LHCN-M2 (cell line): ENCODE results near the gene TFE3. TPM values are rescaled to one million over a fixed set of nuclear protein-coding genes. Genes with fewer than 3 reads are reported as not detected.
"Not testable (repeated sequence)": the region's sequence is repeated elsewhere in the genome, so short reads cannot be mapped to it uniquely, and the experiment has no call there.

Experiments
- DNase-seq: peaks from one replicate; pipeline ENCODE4 v3.0.0-alpha.2; 2012; ENCODE audit warnings: low read depth
- total RNA-seq: library from RNA; depleted of rRNA; stranded (reverse); fragments of >200 nt; gene quantifications from 2 replicates; pipeline ENCODE4 v1.2.3, GENCODE V29; 2014; rRNA removed

The TFE3 gene
- total RNA-seq, 1 experiment from 2014 or later: 61.5 TPM

DNA sequence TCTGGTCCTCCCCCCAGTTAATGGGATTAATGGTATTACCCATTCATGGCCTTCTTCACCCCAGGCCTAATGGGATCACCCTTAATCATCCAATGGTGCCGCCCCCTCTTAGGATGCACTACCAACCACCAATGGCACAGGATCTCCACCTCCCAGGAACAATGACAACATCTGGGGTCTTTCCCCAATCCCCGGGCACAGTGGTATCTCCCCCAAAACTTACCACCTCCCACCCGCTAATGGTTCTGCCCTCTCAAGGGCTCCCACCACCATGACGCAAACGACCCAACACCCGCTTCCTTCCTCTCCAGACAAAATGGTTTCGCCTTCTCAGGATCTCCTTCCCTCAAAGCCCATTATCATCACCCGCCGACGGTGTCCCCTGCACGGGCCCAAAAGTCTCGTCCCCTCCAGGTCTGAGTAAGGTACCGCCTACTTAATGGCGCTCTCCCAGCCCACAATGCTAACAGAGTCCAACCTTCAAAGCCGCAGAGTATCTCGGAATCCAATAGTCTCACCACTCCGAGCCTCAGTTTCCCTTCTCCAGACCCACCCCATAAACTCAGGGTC is 41.6 kb downstream of the TFE3 start:
- peak; percentile 60 for DNase-seq

DNA sequence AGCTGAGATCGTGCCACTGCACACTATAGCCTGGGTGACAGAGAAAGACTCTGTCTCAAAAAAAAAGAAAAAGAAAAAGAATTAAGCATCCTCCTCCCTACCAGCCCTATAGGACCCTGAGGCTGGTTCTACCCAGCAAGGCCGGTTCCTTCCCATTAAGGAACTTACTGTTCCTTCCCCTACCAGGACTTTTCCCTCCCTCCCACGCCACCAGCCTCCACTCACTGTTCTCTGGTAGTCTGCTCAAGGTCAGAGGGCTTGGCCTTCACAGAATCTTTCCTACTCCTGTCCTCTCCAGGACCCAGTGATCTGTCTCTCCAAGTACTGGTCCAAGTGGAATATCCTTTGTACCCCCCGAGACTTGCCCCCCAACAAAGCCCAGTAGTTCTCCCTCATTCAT is 42.5 kb downstream of the TFE3 start:
- DNase-seq: no peak

DNA sequence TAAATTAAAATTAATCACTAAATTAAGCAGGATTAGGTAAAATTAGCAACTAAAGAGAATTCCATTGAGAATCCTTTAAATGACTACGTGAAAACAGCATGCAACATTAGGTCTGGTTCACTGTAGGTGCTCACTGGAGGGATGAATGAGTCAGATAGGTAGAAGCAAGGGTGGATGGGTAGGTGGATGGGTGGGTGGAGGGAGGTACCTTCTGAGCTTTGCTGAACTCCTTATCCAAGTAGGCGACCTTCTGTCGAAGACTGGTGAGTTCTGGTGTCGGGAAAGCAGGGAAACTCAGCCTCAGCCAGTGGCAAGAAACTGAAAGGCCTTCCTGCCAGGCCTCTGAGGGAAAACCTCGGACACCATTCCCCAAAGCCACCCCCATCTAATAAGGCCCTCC is 44.1 kb downstream of the TFE3 start:
- DNase-seq: no peak

DNA sequence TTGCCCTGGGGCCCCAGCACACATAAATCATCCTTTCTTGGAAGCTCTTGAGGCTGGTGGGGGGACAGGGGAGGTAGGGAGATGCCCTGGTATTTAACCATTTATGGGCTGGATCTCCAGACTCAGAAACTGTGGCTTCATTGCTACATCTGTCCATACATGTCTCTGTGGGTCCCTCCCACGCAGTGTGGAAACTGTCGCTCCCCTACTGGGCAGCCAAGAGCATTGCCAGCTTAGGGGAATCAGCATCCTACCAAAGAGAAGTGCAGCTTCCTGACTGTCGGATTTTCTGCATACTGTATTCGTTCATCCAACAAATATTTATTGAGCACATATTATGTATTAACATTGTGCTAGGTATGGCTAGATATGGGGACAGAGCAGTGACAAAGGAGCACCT is 44.8 kb downstream of the TFE3 start:
- DNase-seq: no peak

DNA sequence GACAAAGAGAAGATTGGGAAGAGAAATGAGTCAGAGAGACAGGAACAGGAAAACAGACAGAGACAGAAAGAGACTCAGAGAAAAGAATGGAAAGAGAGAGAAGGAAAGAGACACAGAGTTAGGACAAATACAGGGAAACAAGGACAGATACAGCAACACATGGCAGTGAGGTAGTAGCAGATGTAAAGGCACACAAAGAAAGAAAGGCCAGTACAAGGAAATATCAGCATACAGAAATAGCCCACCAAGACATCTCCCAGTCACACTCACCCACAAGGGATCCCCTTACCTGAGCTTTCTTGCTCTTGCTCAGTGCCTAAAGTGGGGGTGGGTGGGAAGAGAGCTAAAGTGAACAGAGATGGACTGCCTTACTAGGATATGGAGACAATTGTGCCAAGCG is 45.3 kb downstream of the TFE3 start:
- DNase-seq: no peak

DNA sequence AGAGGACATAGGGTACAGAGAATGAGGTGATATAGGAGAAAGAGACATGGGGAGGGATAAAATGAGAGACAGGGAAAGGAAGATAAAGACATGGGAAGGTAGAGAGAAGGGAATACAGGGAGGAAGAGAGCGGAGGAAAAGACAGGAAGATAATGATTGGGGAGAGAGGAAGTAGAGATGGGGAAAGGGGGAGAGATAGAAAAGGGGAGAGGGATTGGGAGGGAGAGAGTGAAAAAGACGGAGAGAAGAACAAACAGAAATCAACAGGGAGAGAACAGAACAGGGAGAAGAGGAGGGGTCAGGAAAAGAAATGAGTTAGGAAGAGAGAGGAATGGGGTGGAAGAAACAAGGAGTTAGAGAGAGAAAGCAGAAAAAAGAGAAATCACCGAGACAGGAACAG is 45.7 kb downstream of the TFE3 start:
- no peak for DNase-seq

DNA sequence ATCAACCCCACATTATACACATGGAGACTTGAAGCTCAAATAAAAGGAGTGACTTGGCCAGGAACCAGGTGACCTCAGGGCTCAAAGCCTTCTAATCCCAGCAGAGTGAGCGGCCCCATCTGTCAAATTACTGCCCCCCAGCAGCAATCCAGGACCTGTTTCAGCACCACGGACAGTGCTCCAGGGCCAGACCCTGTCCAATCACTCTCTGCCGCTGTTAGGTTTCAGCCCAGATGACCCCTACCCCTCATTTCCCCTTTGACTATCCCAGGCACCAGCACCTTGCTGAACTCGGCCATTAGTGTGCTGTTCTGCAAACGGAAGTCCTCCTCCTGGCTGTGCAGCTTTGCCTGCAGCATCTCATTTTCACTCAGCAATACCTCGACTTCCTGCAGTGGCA is 46.2 kb downstream of the TFE3 start:
- DNase-seq: no peak

DNA sequence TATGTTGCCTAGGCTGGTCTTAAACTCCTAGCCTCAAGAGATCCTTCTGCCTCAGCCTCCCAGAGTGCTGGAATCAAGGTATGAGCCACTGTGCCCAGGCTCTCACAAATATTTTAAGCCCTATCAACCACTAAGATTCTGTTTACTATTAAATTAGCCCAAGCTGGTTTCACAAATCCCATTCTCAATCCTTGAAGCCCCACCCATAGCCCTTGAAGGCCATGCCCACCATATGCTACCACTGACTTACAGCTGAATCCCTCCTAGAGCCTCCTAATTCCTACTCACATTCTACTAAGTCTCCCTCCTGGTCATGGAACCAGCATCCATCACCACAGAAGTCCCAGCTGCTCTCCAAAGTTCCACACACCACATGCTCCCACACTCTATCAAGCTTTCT is 50.8 kb downstream of the TFE3 start:
- no peak for DNase-seq

DNA sequence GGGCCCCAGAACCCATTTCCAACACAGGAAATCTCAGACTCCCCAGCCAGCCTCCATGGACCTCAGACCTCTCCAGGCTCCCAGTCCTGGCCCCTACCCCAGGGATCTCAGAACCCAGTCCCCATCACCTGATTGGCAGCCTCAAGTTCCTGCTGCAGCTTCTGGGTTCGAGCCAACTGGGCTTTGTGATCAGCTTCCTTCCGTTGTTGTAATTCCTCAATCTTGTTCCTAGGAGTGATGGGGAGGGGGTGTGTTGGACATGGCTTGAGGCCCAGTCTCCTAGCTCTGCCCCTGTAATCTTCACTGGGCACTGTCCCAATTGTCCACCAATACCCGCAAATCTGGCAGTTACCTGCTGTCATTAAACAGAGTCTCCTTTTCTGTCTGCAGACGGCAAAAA is 53.7 kb downstream of the TFE3 start:
- DNase-seq: no peak

DNA sequence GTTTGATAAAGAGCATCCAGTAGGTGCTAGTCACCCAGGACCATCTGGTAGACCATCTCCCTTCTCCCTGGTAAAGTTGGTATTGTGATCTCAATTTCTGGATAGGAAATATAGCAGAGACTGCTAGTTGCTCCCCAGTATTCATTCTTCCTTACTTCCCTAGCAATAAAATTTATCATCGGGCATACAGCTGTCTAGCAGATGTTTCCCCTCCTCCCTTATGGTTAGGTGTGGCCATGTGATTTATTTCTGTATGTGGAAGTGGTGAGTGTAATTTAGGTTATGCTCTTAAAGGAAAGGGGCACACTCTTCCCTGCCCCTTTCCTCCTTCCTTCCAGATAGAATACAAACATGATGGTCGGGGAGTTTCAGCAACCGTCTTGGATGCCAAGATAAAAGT is 59.3 kb downstream of the TFE3 start:
- no peak for DNase-seq

DNA sequence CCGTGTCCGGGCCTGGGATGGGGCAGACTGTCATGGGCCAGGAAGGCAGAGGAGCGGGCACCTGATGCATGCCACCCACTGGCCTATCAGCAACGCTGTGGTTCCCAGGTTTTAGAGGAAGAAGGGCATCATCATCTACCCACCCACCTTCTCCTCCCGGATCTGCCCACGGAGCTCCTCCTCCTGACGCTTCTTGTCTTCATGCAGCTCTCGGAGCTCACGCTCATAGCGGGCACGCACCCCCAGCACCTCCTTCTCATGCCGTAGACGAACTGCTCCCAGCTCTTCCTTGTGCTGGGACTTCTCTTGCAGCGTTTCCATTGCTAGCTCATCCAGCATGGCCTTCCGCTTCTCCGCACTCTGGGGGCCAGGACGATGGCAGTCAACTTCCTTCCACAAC is 60.1 kb downstream of the TFE3 start:
- no peak for DNase-seq

DNA sequence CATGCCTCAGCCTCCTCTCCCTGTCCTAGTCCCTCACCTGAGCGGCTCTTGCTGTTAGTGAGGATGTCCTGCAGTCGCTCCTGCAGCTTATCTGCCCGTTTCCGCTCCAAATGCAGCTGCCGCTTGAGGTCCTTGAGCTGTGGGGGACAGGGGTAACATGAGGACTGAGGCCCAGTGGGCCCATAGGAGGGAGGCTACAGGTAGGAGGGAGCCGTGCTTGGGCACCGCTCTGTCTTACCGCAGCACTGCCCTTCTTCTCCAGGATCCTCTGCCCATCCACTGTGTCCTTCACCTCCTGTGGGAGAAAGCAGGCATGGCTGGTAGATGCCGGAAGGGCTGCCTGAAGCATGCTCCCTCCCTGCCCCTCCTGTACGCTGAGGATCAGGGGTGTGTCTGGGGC is 62.0 kb downstream of the TFE3 start:
- no peak for DNase-seq

DNA sequence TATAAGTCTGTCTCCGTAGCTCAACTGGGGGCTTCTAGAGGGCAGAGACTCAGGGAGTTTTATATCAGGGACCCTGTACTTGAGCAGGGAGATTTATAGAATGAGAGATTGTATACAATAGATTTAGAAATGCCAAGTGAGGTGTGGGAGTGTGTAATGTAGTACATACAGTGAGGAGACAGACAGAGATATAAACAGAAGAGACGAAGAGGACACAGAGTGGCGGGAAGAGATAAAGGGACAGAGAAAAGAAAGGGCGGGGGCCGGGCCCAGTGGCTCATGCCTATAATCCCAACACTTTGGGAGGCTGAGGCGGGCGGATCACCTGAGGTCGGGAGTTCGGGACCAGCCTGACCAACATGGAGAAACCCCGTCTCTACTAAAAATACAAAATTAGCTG is 62.8 kb downstream of the TFE3 start:
- DNase-seq: not testable (repeated sequence)

Other genes with a start within 250 kb of the TFE3 start
- gene HDAC6, start 241.3 kb downstream of the TFE3 start, total RNA-seq: 49.1 and 71.2 TPM in 2 replicates
- gene ERAS, start 216.8 kb downstream of the TFE3 start, total RNA-seq: not detected in 2 replicates
- 1.8 and 3.2 TPM in 2 replicates for gene PCSK1N, start 207.7 kb downstream of the TFE3 start, total RNA-seq
- gene TIMM17B, start 145.6 kb downstream of the TFE3 start, total RNA-seq: 36.6 and 41.2 TPM in 2 replicates
- gene PQBP1, start 145.4 kb downstream of the TFE3 start, total RNA-seq: 43.9 and 53.2 TPM in 2 replicates
- 25.4 and 30.4 TPM in 2 replicates for gene SLC35A2, start 131.7 kb downstream of the TFE3 start, total RNA-seq
- 8.8 and 10.7 TPM in 2 replicates for gene PIM2, start 124.3 kb downstream of the TFE3 start, total RNA-seq
- gene OTUD5, start 85.8 kb downstream of the TFE3 start, total RNA-seq: 27.8 and 40.2 TPM in 2 replicates
- 0.32 and 0.69 TPM in 2 replicates for gene KCND1, start 71.5 kb downstream of the TFE3 start, total RNA-seq
- gene GRIPAP1, start 41.1 kb downstream of the TFE3 start, total RNA-seq: 22.3 and 25.5 TPM in 2 replicates
- not detected in 2 replicates for gene CCDC120, start 15.6 kb upstream of the TFE3 start, total RNA-seq
- gene PRAF2, start 30.6 kb upstream of the TFE3 start, total RNA-seq: 17.5 and 18.5 TPM in 2 replicates
- 44.9 and 52.1 TPM in 2 replicates for gene WDR45, start 36.5 kb upstream of the TFE3 start, total RNA-seq
- 25.4 and 26.2 TPM in 2 replicates for gene GPKOW, start 80.4 kb upstream of the TFE3 start, total RNA-seq
- gene MAGIX, start 119.4 kb upstream of the TFE3 start, total RNA-seq: 3.8 and 4.0 TPM in 2 replicates
- 61.6 and 83.5 TPM in 2 replicates for gene PLP2, start 128.5 kb upstream of the TFE3 start, total RNA-seq
- gene PRICKLE3, start 143.0 kb upstream of the TFE3 start, total RNA-seq: 8.1 and 8.5 TPM in 2 replicates
- 1.4 and 2.0 TPM in 2 replicates for gene SYP, start 156.8 kb upstream of the TFE3 start, total RNA-seq
- gene CACNA1F, start 190.0 kb upstream of the TFE3 start, total RNA-seq: not detected in 2 replicates
- gene CCDC22, start 192.1 kb upstream of the TFE3 start, total RNA-seq: 11.2 and 11.8 TPM in 2 replicates
- gene FOXP3, start 221.4 kb upstream of the TFE3 start, total RNA-seq: 0.13 TPM in 1 of 2 replicates, not detected in the other
- 6.1 and 6.9 TPM in 2 replicates for gene PPP1R3F, start 226.4 kb upstream of the TFE3 start, total RNA-seq